Stimulated activated CD8-positive, alpha-beta memory T cell treated with anti-CD3 and anti-CD28 coated beads, Interleukin-7, amount 100 ng/mL, for 4 hours (primary cell): ENCODE results near the gene PARL.
"Not testable (repeated sequence)": the region's sequence is repeated elsewhere in the genome, so short reads cannot be mapped to it uniquely, and the experiment has no call there.

Experiments used
- DNase-seq, 2 donors: peaks; one replicate each; pipeline ENCODE4 v3.0.0-alpha.2; 2020; ENCODE audit warnings: low read depth in 2 of 2

Gene PARL

DNA sequence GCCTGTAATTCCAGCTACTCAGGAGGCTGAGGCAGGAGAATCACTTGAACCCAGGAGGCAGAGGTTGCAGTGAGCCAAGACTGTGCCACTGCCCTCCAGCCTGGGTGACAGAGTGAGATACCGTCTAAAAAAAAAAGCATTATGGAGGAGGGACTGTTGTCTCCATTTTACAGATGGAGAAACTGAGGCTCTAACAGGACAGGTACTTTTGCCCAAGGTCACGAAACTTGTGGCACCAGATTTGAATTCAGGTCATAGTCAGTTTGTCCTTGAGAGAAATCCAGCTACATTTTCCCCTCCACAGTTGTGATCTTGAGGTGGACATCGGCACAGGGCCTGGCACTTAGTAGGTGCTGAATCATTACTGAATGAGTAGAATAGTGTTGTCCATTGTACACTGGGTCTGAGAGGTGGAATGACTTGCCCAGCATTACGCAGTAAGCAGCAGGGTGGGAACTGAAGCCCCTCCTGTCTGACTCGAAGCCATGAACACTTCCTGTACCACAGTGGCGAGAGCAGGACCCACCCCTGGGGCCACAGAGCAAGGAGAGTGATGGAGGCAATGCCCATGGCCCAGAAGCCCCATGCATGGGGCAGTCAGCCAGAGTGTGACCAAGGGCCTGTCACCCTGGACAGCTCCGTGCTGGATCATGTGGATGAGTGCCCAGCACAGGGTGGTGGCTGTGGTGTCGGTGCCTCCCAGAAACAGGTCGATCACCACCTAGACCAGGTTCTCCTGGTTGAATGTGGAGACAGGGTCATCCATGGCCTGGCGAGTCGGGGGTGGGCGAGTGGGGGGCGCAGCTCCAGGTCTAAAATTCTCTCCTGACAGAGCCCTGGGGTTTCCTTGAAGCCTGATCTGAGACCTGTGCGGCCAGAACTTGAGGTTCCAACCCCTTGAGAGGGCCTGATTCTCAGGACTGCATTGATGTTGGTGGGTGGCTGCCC is 20.4 kb upstream of the PARL start:
- DNase-seq = no peak

DNA sequence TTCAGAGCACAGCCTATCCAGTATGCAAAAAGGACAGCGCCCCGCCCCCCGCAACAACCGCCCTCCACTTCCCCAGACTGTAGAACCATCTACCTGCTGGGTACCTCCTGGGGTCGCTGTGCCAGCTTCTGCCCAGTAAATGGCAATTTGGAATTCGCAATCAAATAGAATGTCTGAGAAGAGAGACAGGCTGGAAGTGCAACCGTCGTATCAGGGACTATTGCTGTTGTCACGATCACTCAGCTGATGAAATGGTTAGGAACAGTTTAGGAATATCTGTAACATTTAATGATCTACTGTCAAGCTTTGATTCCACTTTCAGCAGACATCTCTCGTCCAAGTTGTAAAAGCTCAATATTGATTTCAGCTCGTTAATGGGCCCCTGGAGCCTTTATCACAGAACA is 13.3 kb upstream of the PARL start:
- no peak for DNase-seq

- no peak for DNase-seq
Observed at GRCh38 chr3:183897606-183898005, 12.9 kb upstream of the PARL start.

DNA sequence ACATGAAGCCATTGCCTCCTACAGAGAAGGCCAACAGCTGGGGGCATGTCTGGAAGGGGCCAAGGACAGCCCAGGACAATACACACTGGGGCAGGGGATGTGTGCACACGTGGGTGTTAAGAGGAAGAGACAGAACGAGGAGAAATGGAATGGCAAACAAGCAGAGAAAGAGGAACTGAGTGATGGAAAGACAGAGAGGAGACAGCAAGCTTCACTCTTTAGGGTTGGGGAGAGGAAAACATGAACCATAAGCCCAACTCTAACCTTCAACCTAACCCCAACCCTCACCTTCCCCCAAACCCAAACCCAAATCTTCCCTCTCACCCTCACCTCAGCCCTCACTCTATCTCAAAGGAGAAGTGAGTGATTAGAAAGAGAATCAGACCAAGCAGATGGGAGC is 11.9 kb upstream of the PARL start:
- DNase-seq = no peak

- DNase-seq = no peak
Observed at GRCh38 chr3:183896184-183896583, 11.5 kb upstream of the PARL start.

- DNase-seq = no peak
Observed at GRCh38 chr3:183895774-183896173, 11.1 kb upstream of the PARL start.

DNA sequence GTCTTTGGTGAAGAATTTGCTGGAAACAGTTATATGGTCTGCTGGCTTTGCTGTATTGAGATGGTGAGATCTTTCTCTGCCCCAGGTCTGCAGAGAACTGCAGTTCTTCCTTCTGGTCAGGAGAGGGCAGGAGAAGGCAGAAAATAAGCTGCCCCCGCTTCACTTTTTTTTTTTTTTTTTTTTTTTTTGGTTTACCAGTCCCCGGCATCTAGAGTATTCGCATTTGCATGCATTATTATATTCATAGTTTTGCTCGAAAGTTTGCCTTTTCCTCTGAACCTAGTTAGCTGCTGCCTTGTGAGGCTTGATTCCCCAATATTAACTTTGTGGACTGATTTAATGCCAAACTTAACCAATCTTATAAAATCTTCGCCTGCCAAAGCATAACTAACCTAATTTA is 10.6 kb upstream of the PARL start:
- peak in 1 of 2 donors; percentile 15 for DNase-seq

DNA sequence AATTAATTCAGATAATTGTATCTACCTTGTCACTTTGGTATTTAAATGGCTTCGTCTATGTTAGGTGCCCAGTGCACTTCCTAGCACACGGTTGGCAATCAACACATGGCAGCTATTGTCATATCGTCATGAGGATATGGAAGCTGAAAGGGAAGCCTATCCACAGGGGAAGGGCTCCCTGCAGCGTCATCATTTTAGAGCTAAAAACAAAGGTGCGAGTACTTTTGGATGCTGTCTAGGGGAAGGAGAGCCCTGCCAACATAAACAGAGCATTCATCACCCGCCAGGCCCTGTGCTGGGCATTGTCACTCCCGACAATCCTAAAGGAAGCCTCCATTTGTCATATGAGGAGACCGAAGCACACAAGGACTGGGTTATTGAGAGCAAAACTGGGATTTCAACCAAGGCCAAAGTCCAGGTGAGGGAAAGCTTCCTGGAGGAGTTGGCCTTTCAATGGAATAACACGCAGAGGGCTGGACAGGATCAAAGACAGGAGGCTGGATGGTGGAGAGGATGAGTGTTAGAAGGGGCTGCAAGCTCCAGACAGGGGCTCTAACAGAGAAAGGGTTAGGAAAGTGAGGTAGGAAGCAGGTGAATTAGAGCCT is 8.0 kb upstream of the PARL start:
- no peak for DNase-seq

- no peak for DNase-seq
Observed at GRCh38 chr3:183885766-183886165, 1.1 kb upstream of the PARL start.

GRCh38 chr3:183884097-183884426 is 618 bp downstream of the PARL start:
- DNase-seq = no peak

DNA sequence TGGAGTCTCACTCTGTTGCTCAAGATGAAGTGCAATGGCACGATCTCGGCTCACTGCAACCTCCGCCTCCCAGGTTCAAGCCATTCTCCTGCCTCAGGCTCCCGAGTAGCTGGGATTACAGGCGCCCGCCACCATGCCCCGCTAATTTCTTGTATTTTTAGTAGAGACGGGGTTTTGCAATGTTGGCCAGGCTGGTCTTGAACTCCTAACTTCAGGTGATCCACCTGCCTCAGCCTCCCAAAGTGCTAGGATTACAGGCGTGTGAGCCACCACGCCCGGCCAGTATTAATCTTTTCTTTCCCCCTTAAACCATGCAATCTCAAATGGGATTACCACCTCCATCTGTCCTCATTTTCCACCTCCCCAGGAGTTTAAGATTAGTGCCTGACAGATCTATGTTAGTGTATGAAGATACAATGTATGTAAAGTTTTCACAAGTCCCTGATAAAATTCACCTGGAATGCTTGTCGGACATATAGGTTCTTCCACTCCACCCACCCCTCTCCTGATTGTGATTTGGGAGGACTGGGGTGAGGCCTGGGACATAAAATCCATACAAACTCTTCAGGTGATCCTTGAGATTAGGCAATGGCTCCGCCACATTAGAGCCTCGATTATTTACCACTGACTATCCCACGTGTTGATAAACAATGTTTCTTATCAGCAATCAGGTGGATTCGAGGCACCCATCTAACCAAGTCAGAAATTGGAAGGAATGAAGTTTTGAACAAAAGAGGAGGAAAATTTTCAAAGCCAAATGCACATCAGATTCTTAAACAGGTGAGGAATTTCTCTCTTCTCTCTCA is 1.2 kb downstream of the PARL start:
- DNase-seq = no peak

- no peak for DNase-seq
Observed at GRCh38 chr3:183880121-183880520, 4.6 kb downstream of the PARL start.

GRCh38 chr3:183879243-183879642 is 5.4 kb downstream of the PARL start:
- no peak for DNase-seq

DNA sequence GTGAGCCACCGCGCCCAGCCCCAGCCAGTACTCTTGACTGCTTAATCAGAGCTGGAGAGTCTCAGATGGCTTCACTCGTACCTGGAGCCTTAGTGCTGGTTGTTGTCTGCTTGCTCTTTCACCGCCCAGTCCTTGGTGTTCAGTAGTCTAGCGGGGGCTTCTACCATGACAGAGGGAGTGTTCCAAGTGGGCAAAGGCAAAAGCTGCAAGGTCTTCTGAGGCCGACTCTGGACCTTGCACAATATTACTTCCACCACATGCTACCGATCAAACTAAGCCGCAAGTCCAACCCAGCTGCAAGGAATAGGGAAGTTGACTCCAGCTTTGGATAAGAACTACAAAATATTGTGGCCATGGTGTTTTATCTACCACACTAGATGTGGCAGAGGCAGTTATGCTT is 6.6 kb downstream of the PARL start:
- DNase-seq = no peak

- not testable (repeated sequence) for DNase-seq
Observed at GRCh38 chr3:183877227-183877626, 7.5 kb downstream of the PARL start.

DNA sequence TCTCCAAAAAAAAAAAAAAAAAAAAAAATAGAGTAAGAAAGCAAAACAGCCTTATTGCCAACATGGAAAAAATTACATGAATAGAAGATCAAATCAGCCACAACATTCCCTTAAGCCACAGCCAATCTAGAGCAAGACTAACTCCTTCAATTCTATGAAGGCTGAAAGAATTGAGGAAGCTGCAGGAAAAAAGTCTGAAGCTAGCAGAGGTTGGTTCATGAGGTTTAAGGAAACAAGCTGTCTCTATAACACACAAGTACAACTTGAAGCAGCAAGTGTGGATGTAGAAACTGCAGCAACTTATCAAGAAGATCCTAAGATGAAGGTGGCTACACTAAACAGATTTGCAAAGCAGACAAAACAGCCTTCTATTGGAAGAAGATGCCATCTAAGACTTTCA is 9.3 kb downstream of the PARL start:
- DNase-seq = no peak

GRCh38 chr3:183873914-183874313 is 10.8 kb downstream of the PARL start:
- no peak for DNase-seq

DNA sequence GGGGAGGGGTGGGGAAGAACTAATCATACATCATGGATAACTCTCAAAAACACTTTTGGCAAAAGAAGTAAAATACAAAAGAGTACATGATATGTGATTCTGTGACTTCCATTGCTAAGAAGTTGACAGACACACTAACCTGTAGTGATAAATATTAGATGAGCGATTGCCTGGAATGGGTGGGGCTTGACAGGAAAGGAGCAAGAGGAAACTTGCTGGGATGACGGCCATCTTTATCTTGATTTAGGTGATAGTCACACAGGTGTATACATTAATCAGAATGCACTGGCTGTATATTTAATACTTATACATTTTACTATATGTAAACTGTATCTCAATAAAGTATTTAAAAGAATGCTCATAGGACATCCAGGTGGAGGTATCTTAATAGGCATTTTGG is 13.1 kb downstream of the PARL start:
- DNase-seq = no peak

DNA sequence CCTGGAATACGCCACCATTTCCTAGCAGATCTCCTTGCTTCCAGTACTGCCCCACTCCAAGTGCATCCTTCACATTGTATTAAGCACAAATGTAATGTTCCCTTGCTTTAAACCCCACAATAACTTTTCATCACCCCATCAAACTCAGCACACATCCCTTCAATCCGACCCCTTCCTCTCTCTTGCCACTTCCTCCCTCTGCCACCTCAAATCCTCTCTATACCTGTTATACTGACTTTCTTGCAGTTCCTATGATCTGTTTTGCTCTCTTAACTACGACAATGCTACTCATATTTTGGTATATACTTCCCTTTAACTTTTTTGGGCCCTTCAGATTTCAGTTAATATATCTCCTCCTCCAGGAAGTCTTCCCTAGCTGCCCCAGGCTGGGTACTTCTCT is 14.1 kb downstream of the PARL start:
- DNase-seq = no peak

DNA sequence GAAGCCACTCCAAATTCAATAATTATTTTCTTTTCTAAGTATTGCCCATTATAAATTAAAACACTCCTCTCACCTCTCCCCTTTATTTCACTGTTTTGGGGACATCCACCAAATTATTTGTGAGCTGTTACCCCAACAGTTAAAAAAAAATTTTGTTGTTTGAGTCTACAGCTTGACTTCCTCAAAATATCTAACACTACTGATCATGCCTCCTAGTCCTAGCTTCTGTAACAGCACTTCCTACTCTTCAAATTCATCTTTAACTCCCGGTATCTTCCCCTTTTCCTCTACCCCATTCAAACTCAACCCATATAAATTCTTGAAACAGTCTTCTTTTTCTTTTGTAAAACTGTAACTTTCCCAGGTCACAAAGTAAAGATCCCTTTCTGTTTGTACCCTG is 15.9 kb downstream of the PARL start:
- DNase-seq = no peak

DNA sequence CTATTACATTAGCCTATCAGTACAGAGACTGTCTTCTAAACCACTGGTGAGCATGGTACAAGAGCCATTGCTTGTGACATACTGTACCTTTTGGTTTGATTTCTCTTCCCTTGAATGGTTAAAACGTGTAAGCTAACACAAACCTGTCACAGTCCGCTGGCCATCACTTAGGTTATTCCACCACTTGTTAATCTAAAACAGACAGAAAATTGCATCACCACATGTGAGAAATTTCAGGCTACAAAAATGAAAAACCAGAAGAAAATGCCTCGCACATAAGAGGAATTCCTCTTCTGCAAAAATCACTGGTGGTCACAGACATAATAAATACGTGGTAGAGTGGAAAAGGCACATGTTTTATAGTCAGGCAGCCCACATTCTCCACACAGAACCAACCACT is 22.1 kb downstream of the PARL start:
- DNase-seq = no peak

- DNase-seq = no peak
Observed at GRCh38 chr3:183857863-183858262, 26.8 kb downstream of the PARL start.
